ENCODE data around the gene AHNAK. TPM values are rescaled to one million over a fixed set of nuclear protein-coding genes. Genes with fewer than 3 reads are reported as not detected.

Gene AHNAK
- total RNA-seq, 1 donor from 2014 or later: 226 TPM

- DNase-seq (ENCODE audit: low read depth): no peak
- TF ChIP-seq CTCF (IDR thresholded peaks at IDR 0.05; ENCODE audit: insufficient read depth, low read length, poor library complexity, severe bottlenecking): no peak
- Histone ChIP-seq H3K4me3 (ENCODE audit: low read depth, low read length) (no peak overlapping the region), H3K36me3 (ENCODE audit: control insufficient read depth, insufficient read depth, low read length) (no peaks in the 10 kb centered on the region), H3K27me3 (ENCODE audit: control insufficient read depth, insufficient read depth, low read length) (no peaks in the 10 kb centered on the region)
Measured at GRCh38 chr11:62494246-62494645, 52.4 kb downstream of the AHNAK start.

- Histone ChIP-seq H3K4me3 (ENCODE audit: low read depth, low read length) (no peak overlapping the region), H3K27me3 (ENCODE audit: control insufficient read depth, insufficient read depth, low read length) (no peaks in the 10 kb centered on the region), H3K36me3 (ENCODE audit: control insufficient read depth, insufficient read depth, low read length) (no peaks in the 10 kb centered on the region)
- no peak for DNase-seq (ENCODE audit: low read depth)
- TF ChIP-seq CTCF (IDR thresholded peaks at IDR 0.05; ENCODE audit: insufficient read depth, low read length, poor library complexity, severe bottlenecking): no peak
Measured at GRCh38 chr11:62493801-62494200, 52.8 kb downstream of the AHNAK start.

DNA sequence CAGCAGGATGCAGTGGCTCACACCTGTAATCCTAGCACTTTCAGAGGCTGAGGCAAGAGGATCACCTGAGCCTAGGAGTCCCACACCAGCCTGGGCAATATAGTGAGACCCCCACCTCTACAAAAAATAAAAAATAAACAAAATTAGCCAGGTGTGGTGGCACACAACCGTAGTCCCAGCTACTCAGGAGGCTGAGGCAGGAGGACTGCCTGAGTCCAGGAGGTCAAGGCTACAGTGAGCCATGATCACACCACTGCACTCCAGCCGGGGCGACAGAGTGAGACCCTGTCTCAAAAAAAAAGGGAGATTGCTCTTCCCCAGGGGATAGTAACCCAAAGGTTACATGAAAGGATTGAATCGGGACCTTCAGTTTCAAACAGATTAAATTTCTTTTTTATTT lies 54.0 kb downstream of the AHNAK start:
- no peak for TF ChIP-seq CTCF (IDR thresholded peaks at IDR 0.05; ENCODE audit: insufficient read depth, low read length, poor library complexity, severe bottlenecking)
- H3K4me3 ChIP-seq (ENCODE audit: low read depth, low read length): no peak overlapping the region
- H3K36me3 ChIP-seq (ENCODE audit: control insufficient read depth, insufficient read depth, low read length): no peaks in the 10 kb centered on the region
- DNase-seq (ENCODE audit: low read depth): no peak
- H3K27me3 ChIP-seq (ENCODE audit: control insufficient read depth, insufficient read depth, low read length): no peaks in the 10 kb centered on the region

DNA sequence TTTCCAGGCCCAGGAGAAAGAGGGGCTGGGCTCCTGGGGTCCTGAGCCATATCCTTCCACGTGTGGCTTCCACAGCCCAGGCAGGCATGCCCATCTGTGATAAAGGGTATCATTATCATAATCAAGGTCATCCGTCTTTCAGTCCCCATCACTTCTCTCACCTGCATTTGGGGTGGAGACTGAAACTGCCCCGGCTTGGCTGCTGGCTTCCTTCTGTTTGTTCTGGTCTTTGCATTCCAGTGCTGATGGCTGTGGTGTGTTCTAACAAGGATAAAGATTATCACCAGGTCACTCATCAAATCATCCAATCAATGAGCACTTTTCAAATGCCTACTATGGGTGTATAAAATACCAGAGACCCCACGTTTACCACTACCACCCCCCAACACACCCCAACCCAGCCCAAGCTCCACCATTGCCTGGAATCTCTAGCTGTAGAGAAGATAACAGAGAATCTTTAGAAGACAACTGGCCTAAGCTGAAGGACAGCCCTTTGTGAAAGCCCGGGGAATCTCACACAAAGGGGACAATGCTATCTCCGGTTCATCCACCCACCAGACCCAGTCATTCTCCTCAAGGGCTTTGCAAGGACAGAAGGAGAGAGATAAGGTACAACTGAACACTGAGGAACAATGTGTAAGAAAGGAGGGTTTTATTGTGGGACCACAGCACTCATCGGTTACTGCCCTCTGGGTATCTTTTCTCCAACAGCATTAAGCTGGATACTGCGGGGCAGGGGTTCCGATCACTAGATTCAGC lies 54.9 kb downstream of the AHNAK start:
- H3K4me3 ChIP-seq (ENCODE audit: low read depth, low read length): no peak overlapping the region
- no peaks in the 10 kb centered on the region for H3K27me3 ChIP-seq (ENCODE audit: control insufficient read depth, insufficient read depth, low read length)
- TF ChIP-seq CTCF (IDR thresholded peaks at IDR 0.05; ENCODE audit: insufficient read depth, low read length, poor library complexity, severe bottlenecking): no peak
- no peaks in the 10 kb centered on the region for H3K36me3 ChIP-seq (ENCODE audit: control insufficient read depth, insufficient read depth, low read length)
- no peak for DNase-seq (ENCODE audit: low read depth)

- no peaks in the 10 kb centered on the region for H3K36me3 ChIP-seq (ENCODE audit: control insufficient read depth, insufficient read depth, low read length)
- DNase-seq (ENCODE audit: low read depth): no peak
- no peak overlapping the region for H3K4me3 ChIP-seq (ENCODE audit: low read depth, low read length)
- no peak for TF ChIP-seq CTCF (IDR thresholded peaks at IDR 0.05; ENCODE audit: insufficient read depth, low read length, poor library complexity, severe bottlenecking)
- no peaks in the 10 kb centered on the region for H3K27me3 ChIP-seq (ENCODE audit: control insufficient read depth, insufficient read depth, low read length)
Measured at GRCh38 chr11:62489204-62489603, 57.4 kb downstream of the AHNAK start.

Measured in kidney epithelial cell (primary cell).